GM23338 (cell line): ENCODE measurements around the gene SLC2A6.

Experiments used
- CREB1 ChIP-seq: fragments of 250-450 bp; sonication (Bioruptor Pico); IDR thresholded peaks from 2 replicates; pipeline ENCODE4 v1.5.0; 2020; ENCODE audit warnings: low read depth, mild to moderate bottlenecking, moderate library complexity
- CTCF ChIP-seq, 2 experiments: fragments of 200-600 bp in 1 of 2; sonication (generic) in 1 of 2; conservative IDR thresholded peaks; 2 replicates each; pipeline versions ENCODE4 v1.5.1 to v1.6.1; 2016 to 2017; ENCODE audit warnings: antibody characterized with exemption in 2 of 2, low read depth in 2 of 2, mild to moderate bottlenecking in 2 of 2, moderate library complexity in 1 of 2
- ETS1 ChIP-seq: IDR thresholded peaks from 2 replicates; pipeline ENCODE4 v1.6.1; 2016; ENCODE audit warnings: antibody characterized with exemption
- EZH2 ChIP-seq: fragments of 200-600 bp; sonication (generic); IDR thresholded peaks from one replicate; pipeline ENCODE4 v1.8.0; 2017; ENCODE audit warnings: antibody characterized with exemption, mild to moderate bottlenecking, low read depth; ENCODE audit not compliant: unreplicated experiment
- JUNB ChIP-seq: IDR thresholded peaks from one replicate; pipeline ENCODE4 v1.6.1; 2016; ENCODE audit warnings: antibody characterized with exemption; ENCODE audit not compliant: unreplicated experiment
- POLR2AphosphoS5 ChIP-seq: IDR thresholded peaks from 2 replicates; pipeline ENCODE4 v1.6.1; 2016; ENCODE audit warnings: antibody characterized with exemption, low read depth
- REST ChIP-seq: IDR thresholded peaks from one replicate; pipeline ENCODE4 v1.6.1; 2018; ENCODE audit warnings: antibody characterized with exemption; ENCODE audit not compliant: unreplicated experiment
- ZNF114 ChIP-seq: fragments of 250-450 bp; sonication (Bioruptor Pico); IDR thresholded peaks from 2 replicates; pipeline ENCODE4 v1.5.0; 2020; ENCODE audit warnings: mild to moderate bottlenecking, moderate library complexity

GRCh38 chr9:133430244-133430643 lies 48.7 kb downstream of the SLC2A6 start:
- TF ChIP-seq CTCF (conservative IDR thresholded peaks at IDR 0.05; ENCODE audit: low read depth in 2 of 2) (no peak), EZH2 (no peak), POLR2AphosphoS5 (no peak), CREB1 (no peak), ZNF114 (CRISPR knock-in tag) (no peak), JUNB (no peak), REST (no peak), ETS1 (no peak)
